HL-60 (cell line): ENCODE data around the gene MBD3L3.
"Not testable (repeated sequence)": the region's sequence is repeated elsewhere in the genome, so short reads cannot be mapped to it uniquely, and the experiment has no call there.

Experiments used
- GABPA ChIP-seq: IDR thresholded peaks from 2 replicates; pipeline ENCODE4 v1.6.1; 2012; ENCODE audit warnings: low read depth
- POLR2AphosphoS5 ChIP-seq: IDR thresholded peaks from 2 replicates; pipeline ENCODE4 v1.6.1; 2012; ENCODE audit warnings: low read depth
- SPI1 ChIP-seq: IDR thresholded peaks from 2 replicates; pipeline ENCODE4 v1.6.1; 2012; ENCODE audit warnings: low read depth, mild to moderate bottlenecking, borderline replicate concordance
- TF ChIP-seq, protein P1 (sequence below): IDR thresholded peaks from one replicate; pipeline ENCODE4 v1.5.1; 2011; ENCODE audit warnings: low read length, control low read depth, inconsistent platforms; ENCODE audit not compliant: insufficient read depth
- TF ChIP-seq, protein P2 (sequence below): IDR thresholded peaks from 2 replicates; pipeline ENCODE4 v1.6.1; 2012; ENCODE audit warnings: low read depth; ENCODE audit not compliant: insufficient replicate concordance

DNA sequence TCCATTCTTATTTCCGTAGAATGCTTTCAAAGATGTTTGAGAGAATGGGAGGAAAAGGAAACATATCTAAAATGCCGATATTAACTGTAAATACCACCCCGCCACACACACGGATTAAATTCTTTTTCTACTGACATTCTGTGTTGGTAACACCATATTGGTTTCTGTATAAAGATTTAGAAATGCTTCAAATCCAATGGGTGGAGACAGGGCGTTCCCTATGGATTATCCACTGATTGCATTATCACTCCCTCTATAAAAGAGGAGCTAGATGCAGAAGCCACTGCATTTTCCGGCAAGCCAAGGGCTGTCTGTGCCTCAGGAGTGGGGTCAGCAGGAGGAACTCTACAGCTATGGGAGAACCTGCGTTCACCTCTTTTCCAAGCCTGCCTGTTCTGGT lies 9.5 kb downstream of the MBD3L3 start, which contains the start of gene MBD3L2:
- TF ChIP-seq, protein P1, sequence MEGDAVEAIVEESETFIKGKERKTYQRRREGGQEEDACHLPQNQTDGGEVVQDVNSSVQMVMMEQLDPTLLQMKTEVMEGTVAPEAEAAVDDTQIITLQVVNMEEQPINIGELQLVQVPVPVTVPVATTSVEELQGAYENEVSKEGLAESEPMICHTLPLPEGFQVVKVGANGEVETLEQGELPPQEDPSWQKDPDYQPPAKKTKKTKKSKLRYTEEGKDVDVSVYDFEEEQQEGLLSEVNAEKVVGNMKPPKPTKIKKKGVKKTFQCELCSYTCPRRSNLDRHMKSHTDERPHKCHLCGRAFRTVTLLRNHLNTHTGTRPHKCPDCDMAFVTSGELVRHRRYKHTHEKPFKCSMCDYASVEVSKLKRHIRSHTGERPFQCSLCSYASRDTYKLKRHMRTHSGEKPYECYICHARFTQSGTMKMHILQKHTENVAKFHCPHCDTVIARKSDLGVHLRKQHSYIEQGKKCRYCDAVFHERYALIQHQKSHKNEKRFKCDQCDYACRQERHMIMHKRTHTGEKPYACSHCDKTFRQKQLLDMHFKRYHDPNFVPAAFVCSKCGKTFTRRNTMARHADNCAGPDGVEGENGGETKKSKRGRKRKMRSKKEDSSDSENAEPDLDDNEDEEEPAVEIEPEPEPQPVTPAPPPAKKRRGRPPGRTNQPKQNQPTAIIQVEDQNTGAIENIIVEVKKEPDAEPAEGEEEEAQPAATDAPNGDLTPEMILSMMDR = not testable (repeated sequence)
- TF ChIP-seq POLR2AphosphoS5, GABPA, SPI1: not testable (repeated sequence)
- TF ChIP-seq, protein P2, sequence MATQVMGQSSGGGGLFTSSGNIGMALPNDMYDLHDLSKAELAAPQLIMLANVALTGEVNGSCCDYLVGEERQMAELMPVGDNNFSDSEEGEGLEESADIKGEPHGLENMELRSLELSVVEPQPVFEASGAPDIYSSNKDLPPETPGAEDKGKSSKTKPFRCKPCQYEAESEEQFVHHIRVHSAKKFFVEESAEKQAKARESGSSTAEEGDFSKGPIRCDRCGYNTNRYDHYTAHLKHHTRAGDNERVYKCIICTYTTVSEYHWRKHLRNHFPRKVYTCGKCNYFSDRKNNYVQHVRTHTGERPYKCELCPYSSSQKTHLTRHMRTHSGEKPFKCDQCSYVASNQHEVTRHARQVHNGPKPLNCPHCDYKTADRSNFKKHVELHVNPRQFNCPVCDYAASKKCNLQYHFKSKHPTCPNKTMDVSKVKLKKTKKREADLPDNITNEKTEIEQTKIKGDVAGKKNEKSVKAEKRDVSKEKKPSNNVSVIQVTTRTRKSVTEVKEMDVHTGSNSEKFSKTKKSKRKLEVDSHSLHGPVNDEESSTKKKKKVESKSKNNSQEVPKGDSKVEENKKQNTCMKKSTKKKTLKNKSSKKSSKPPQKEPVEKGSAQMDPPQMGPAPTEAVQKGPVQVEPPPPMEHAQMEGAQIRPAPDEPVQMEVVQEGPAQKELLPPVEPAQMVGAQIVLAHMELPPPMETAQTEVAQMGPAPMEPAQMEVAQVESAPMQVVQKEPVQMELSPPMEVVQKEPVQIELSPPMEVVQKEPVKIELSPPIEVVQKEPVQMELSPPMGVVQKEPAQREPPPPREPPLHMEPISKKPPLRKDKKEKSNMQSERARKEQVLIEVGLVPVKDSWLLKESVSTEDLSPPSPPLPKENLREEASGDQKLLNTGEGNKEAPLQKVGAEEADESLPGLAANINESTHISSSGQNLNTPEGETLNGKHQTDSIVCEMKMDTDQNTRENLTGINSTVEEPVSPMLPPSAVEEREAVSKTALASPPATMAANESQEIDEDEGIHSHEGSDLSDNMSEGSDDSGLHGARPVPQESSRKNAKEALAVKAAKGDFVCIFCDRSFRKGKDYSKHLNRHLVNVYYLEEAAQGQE = not testable (repeated sequence)
